ENCODE measurements around the gene DNAJA4.

GRCh38 chr15:78251136-78251535 lies 13.2 kb upstream of the DNAJA4 start:
- TF ChIP-seq POLR2A (IDR thresholded peaks at IDR 0.05): no peak
- TF ChIP-seq CTCF (IDR thresholded peaks at IDR 0.05): no peak
